Stimulated activated CD4-positive, alpha-beta T cell treated with anti-CD3 and anti-CD28 coated beads, Interleukin-15, amount 100 ng/mL, for 24 hours (primary cell): ENCODE results near the gene ZNF566.

Source experiments
- DNase-seq: peaks from one replicate; pipeline ENCODE4 v3.0.0-alpha.2; 2020

The ZNF566 gene

DNA sequence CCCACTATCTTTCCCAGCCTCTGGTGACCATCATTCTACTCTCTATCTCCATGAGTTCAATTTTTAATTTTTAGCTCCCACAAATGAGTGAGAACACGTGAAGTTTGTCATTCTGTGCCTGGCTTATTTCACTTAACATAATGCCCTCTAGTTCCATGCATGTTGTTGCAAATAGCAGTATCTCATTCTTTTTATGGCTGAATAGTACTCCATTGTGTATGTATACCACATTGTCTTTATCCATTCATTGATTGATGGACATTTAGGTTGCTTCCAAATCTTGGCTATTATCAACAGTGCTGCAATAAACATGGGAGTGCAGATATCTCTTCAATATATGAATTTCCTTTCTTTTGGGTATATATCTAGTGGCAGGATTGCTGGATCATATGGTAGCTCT lies 48.0 kb downstream of the ZNF566 start:
- DNase-seq: no peak

DNA sequence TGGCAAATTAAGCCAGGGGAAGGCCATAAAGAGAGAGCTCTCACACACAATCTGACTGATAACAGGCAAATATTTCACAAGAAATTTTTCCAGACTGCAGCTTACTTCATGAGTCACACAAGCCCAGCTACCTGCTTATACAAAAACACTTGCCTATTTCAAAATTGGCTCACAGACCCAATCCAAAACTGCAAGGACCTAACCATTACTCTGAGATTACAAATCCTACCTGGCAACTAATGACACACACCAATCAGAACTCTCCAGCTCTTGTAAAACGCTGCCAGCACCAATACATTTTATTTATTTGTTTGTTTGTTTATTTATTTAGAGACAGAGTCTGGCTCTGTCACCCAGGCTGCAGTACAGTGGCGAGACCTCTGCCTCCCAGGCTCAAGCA lies 52.8 kb downstream of the ZNF566 start:
- no peak for DNase-seq

DNA sequence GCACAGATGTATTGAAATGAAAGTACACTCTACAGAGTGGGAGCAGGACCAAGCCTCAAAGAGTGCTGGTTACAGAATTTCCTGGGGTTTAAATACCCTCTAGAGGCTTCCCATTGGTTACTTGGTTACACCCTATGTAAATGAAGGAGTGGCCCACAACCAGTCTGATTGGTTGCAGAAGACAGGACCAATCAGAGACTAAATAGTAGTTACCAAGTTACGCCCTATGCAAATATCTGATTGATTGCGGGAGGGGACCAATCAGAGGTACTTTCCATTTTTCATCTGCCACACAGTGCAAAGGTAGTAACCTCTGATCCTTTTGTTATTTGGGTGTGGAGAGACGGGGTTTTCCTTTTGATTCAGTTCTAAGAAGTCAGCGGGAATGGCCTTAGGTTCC lies 65.4 kb downstream of the ZNF566 start:
- DNase-seq: no peak

DNA sequence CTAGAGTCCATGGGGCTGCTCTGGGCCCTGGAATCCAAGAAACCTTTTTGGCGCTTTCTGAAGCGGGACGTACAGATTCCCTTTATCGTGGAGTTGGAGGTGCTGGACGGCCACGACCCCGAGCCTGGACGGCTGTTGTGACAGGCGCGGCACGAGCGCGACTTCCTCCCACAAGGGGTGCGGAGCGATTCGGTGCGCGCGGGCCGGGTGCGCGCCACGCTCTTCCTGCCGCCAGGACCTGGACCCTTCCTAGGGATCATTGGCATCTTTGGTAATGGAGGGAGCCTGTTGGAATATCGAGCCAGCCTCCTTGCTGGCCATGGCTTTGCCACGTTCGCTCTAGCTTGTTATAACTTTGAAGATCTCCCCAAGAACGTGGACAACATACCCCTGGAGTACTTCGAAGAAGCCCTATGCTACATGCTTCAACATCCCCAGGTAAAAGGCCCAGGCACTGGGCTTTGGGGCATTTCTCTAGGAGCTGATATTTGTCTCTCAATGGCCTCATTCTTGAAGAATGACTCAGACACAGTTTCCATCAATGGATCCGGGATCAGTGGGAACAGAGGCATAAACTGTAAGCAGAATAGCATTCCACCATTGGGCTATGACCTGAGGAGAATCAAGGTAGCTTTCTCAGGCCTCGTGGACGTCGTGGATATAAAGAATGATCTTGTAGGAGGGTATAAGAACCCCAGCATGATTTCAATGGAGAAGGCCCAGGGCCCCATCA lies 67.4 kb downstream of the ZNF566 start:
- peak; percentile 2 for DNase-seq

DNA sequence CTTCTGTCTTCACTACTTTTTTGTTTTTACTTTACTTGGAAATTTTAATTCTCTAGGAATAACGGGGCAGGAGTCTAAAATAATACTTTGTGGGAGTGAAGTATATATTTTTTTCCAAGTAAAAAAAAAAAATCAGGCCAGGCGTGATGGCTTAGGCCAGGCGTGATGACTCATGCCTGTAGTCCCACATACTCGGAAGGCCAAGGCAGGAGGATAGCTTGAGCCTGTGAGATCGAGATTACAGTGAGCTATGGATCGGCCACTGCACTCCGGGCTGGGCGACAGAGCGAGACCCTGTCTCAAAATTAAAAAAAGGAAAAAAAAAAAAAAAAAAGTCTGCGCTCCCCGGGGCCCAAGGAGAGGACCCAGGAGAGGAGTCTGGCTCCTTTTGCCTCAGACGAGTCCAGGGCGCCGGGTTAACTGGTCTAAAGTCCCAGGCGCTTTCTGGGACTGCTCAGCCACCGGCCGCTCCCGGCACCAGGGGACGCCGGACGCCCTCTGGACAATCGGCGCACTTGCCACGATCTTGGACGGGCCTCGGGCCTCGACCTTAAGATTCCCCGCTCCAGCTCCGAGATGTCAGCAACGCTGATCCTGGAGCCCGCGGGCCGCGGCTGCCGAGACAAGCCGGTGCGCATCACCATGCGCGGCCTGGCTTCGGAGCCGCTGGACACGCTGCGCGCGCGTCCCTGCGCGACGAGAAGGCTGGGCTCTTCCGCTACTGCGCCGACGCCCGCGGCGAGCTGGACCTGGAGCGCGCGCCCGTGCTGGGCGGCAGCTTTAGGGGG lies 68.2 kb downstream of the ZNF566 start:
- DNase-seq: peak; percentile 4

DNA sequence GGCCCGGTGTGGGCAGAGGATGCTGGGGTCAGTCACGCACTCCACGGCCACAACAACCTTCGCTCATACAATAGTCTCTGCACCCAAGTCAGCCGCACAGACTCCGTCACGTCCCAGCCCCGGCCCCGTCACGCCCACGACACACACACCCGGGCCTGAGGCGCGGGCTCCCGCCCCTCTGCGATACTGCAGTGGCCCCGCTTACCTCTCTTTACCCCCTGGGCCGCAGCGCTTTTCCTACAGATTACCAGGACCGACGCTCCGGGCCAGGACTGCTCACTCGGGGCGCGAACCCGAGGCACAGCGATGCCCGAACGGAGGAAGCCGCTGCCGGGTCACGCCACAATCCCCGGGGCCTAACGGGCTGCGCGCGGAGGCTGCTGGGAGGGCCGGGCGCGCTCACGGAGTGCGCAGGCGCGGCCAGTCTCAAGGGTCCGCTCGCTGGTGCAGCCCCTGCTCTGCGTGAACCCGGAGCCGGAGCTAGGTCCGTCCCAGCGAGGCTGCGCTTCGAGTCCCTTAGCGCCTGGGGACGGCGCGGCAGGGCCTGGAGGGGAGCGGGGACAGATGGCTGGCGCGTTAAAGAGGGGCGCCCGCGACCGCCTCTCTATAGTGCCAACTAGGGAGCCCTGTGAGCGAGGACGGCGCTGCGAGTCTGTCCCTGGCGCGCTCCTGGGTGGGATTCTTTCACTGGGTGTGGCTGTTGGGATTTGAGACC lies 70.9 kb downstream of the ZNF566 start, which contains the start of gene ZFP82:
TSS of gene ZFP82 (minus strand) at position 358 of the 715 bp plus-strand sequence. CDS start 8,855 bp downstream, outside the sequence.
- peak; percentile 85 for DNase-seq

DNA sequence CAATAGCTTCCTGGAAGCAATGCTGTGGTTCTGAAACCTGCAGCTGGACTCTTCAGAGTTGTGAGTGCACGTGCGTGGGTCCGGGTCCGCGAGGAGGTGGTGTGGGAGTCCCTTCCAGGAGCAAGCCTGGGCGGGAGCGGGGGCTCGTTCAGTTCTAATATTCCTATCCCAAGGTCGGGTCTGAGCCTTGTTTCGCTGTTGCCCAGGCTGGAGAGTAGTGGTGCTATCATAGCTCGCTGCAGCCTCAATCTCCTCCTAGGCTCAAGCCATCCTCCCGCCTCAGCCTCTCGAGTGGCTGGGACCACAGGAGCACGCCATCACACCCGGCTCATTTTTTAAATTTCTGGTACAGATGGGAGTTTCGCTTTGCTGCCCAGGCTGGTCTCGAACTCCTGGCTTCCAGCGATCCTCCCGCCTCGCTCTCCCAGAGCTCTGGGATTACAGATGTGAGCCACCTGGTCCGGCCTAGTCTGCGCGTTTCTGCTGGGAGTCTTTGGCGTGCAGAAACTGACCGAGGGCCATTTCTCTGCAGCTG lies 71.5 kb downstream of the ZNF566 start:
- no peak for DNase-seq

DNA sequence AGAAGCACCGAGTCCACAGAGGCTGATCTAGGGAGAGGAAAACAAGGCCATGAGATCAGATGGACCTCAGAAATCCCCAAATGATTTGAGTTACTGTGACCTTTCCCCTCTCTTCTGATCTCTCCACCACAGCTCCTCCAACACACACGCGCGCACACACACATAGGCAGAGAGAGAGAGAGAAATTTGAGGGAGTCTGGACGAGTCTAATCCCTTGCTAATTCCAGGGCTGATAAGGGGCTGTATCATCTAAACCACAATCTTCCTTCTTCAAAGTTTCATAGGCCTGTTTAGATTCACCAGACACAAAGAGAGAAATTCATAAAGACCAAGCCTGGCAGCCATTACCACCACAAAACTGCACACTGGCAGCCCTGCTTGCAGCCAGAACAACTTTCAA lies 79.5 kb downstream of the ZNF566 start:
- no peak for DNase-seq

DNA sequence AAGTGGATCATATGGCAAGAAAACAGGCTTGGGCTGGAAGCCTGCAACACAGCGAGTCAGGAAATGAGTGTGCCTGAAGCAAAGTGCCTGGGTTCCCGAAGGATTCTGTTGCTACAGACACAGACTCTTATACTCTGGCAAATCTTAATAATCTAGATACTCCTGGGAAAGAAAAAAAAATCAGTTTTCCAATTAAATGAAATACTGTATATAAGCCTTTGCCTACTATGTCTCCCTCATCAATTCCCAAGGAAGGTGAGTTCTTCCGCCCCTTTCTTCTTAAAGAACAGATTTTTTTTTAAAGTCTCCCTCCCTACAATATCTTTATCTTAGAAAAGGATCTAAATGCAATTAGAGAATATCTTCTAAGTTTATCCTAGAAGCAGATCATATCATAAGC lies 81.3 kb downstream of the ZNF566 start:
- no peak for DNase-seq

DNA sequence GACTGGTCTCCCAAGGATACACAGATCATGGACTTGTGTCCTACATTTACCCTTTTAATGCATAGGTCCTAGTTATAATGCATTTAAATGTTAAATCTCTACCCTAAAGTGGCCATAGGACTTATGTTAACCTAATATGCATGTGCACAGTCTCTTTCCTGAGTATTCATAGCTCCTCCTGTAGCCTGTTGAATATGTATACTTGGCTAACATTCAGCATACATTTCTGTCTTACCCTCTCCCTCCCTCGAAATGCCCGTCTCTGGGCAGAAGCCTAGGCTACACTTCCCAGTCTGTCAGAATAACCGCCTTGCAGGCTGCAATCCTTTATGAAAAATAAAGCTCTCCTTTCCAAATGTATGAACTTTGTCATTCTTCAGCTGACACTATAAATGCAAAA lies 84.9 kb downstream of the ZNF566 start:
- no peak for DNase-seq

DNA sequence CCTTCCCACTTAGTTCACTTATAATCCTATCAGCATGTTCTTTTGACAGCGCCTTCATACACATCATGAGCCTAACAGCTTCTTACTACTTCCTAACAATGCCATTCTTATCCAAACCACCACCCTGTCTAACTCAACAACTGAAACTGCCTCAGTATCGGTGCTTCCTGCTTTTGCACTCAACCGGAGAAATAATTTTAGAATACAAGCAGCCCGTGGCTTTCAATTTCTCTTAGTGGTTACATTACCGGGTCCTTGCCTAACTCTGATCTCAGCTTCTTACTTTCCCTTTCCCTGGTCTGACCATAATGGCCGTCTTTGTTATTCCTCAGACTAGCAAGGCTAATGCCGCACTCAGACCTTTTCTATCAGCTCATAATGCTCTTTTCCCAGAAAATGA lies 87.9 kb downstream of the ZNF566 start:
- DNase-seq: no peak

DNA sequence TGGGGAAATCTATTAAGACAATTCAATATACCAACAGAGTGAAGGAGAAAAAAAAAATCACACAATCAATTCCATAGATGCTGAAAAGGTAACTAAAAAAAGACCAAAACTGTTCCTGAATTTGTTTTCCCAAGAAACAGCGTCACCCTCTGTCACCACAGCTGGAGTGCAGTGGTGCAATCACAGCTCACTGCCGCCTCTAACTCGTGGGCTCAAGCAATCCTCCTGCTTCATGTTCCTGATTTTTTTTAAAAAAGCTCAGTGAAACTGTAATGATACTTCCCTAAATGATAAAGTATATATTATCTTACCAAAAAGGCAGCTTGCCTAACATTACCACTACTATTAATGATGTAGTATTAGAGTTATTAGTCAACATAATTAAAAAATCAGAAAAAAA lies 90.8 kb downstream of the ZNF566 start:
- no peak for DNase-seq
